Heart left ventricle (tissue), 13 donors: ENCODE measurements around the gene LAPTM5.

Experiments
- CTCF ChIP-seq, 12 donors: fragments of 200-600 bp; sonication (generic) in 4 of 12; IDR thresholded peaks; one replicate each; pipeline versions ENCODE4 v1.5.0 to v1.8.0; 2018 to 2022; ENCODE audit warnings: antibody characterized with exemption in 12 of 12, mild to moderate bottlenecking in 5 of 12
- POLR2A ChIP-seq, 2 donors: fragments of 450-650 bp; IDR thresholded peaks; one replicate each; pipeline ENCODE4 v1.6.1; 2017; ENCODE audit warnings: antibody characterized with exemption in 2 of 2, mild to moderate bottlenecking in 2 of 2, moderate library complexity in 2 of 2
- donor health status: ischemic (EF 13 %, LVEDD 7.1; RV severe dilation, severe dysfunction).
- donor health status: DM: no; HTN: yes; CAD: no.
- donor health status: DM: no; HTN: no; CAD: no.
- donor health status: ischemic (EF 25% LVEDD 6.9; RV normal size, moderate dysfunction).
- donor health status: ischemic (EF 25% LVEDD 5.7; RV mildly dilated, moderate dysfunction).
- donor health status: ischemic (EF 35%, LVEDD 5.7; RV mildly dilated, moderate dysfunction).
- donor health status: nonischemic (EF 11% LVEDD 7.7; RV severe dilation, severe dysfunction).
- donor health status: DM: yes; HTN: yes; CAD: no.
- donor health status: PGD.
- donor health status: ischemic (EF 29% LVEDD 5.4; RV normal size, mild dysfunction).
- donor health status: nonischemic (EF 23%, LVEDD 6.1; RV moderate dilation, normal function).

DNA sequence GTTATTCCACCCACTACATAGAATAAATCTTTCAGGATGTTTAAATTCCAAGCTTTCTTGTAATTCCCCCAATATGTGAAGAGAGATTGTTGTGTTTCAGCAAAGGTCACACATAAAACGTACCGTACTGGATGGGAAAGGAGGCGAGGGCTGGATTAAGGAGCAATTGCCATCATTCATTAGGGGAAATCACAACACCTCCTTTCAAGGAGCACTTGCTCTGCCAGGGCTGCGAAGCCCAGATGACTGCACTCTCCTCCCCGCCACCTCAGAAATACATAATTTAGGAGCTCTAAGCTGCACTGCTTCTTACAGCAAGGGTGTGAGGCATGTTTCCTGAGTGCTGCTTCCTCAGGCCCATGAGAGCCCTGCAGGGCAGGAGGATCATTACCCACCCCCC, 63.8 kb downstream of the LAPTM5 start:
- TF ChIP-seq CTCF (IDR thresholded peaks at IDR 0.05), result no peak
- no peak for TF ChIP-seq POLR2A (IDR thresholded peaks at IDR 0.05)
